Mesodermal cell (in vitro differentiated cells): ENCODE results near the gene BMP10.

Experiments used
- H3K27ac ChIP-seq: 2 replicates; pipeline ENCODE4 v1.7.0; 2013; ENCODE audit warnings: mild to moderate bottlenecking, low read depth, low read length, moderate library complexity; ENCODE audit not compliant: severe bottlenecking
- H3K36me3 ChIP-seq: 2 replicates; pipeline ENCODE4 v1.7.1; 2013; ENCODE audit warnings: mild to moderate bottlenecking, low read length, moderate library complexity; ENCODE audit not compliant: control insufficient read depth, insufficient read depth
- H3K4me1 ChIP-seq: one replicate; pipeline ENCODE4 v1.7.1; 2013; ENCODE audit warnings: mild to moderate bottlenecking, low read length; ENCODE audit not compliant: insufficient read depth, control insufficient read depth, poor library complexity, severe bottlenecking
- H3K4me3 ChIP-seq: 2 replicates; pipeline ENCODE4 v1.7.0; 2013; ENCODE audit warnings: low read length, control low read depth, mild to moderate bottlenecking; ENCODE audit not compliant: insufficient read depth, poor library complexity, severe bottlenecking; ENCODE audit errors: extremely low read depth
- H3K9me3 ChIP-seq: 2 replicates; pipeline ENCODE4 v1.7.1; 2013; ENCODE audit warnings: mild to moderate bottlenecking, low read length, moderate library complexity; ENCODE audit not compliant: control insufficient read depth
- WGBS, 2 experiments: methylation state at CpG; one replicate each; pipeline ENCODE4 v1.1.5; 2013; ENCODE audit warnings: missing lambda C conversion rate in 2 of 2; ENCODE audit not compliant: insufficient coverage in 2 of 2; 5-methylcytosine and 5-hydroxymethylcytosine counted together

The BMP10 gene

DNA sequence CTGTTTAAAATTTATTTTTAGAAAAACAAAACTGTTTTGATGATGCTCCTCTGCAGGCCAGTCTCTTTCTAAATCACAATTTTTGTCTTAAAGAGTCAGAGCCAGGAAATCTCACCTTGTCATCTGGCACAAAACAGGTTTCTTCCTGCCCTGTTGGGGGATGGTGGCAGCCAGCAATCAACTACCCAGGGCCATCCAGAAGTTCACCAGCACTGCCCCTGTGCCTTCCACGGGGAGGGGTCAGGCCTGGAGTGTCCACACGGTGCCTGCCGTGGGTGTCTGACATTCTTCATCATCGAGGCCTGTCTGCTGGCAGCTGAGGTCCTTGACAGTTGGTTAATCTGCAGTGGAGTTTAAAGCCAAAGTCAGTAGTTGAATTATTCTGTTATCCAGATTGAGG, 40.0 kb upstream of the BMP10 start:
- WGBS, 2 experiments: 69 to 78% methylated on average over 4 of the region's 4 CpGs
- Histone ChIP-seq H3K9me3 (no peaks in the 10 kb centered on the region), H3K36me3 (no peaks in the 10 kb centered on the region), H3K4me3 (no peak overlapping the region), H3K27ac (no peak overlapping the region), H3K4me1 (peaks cover 10% of the 10 kb centered on the region)

DNA sequence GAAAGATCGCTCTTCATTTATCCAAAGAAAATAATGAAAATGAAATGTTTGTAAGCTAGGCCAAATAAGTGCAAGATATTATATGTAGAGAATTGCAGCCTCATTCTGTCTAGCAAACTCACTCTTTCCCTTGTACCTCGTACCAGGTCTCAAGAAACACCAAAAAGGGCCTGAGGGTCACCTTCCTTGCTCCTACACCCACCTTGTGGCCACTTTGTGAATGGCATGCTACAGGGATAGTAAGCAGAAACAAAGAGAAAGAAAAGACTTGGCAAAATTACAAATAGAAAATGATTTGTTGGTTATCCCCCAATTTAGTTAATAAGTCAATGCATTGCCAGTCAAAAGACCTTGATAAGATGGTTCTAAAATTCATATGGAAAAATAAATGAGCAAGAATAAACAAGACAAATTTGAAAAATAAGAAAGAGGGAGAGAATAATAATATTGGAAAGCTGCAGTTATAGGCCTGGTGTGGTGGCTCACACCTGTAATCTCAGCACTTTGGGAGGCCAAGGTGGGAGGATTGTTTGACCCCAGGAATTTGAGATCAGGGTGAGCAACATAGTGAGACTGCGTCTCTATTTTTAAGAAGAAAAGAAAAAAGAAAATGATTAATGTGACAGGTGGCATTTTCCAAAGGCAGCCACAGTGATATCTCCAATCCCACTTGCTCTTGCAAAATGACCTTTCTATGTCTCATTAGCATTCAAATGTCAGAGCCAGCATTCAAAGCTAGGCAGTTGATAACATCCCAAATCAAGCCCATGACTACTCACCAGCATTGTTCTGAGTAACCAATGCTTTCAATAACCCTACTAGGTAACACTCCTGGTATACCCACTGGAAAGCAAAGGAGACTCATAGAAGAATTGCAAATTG, 38.8 kb upstream of the BMP10 start:
- no peaks in the 10 kb centered on the region for H3K9me3 ChIP-seq
- H3K4me1 ChIP-seq: peaks cover 10% of the 10 kb centered on the region
- no peak overlapping the region for H3K27ac ChIP-seq
- 88% methylated on average over 1 of the region's 3 CpGs; no CpG with 5 or more reads in 1 of the 2 experiments for WGBS, 2 experiments
- H3K4me3 ChIP-seq: no peak overlapping the region
- no peaks in the 10 kb centered on the region for H3K36me3 ChIP-seq

DNA sequence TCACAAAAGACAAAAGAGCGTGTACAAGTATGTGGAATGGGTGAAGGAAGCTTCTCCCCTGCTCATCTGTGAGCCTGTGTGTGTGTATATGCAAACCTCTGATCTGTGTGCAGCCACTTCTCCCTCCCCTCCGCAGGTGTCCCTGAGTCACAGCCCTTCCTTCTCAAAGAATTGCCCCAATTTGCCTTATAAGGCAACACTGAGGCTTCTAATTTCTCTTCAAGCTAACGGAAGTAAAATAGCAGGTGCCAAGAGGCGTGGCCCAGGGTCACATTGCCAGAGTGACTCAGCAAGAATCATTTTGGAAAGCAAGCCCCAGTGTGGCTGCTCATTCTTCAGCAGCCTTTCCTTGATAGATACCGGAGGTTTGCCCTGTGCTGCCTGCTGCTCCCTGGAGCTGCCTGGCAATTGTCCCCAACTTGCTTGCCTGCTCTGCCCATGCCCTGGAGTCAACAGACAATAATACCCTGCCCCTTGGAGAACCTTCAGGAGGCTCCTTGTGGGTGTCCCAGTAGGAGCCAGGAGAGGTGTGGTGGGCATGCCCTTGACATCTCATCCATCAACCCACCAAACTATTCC, 37.3 kb upstream of the BMP10 start:
- no peaks in the 10 kb centered on the region for H3K9me3 ChIP-seq

DNA sequence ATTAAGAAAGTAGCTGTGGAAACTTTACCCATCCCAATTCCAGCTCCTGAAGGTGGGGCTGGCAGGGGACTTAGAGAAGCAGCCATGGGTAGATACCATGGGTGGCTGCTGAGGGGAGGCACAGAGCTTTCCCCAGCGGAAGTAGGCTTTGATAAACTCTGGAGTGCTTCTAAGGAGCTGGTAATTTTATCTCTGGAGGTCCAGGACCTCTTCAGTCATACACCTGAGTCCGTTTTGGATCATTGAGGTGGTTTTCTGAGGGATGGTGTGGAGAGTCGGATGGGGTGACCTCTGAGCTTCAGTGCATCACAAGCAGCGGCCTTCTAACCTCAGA, 36.7 kb upstream of the BMP10 start:
- 89 to 96% methylated on average over 3 of the region's 4 CpGs for WGBS, 2 experiments
- no peaks in the 10 kb centered on the region for H3K9me3 ChIP-seq
- no peaks in the 10 kb centered on the region for H3K36me3 ChIP-seq
- H3K4me1 ChIP-seq: peaks cover 10% of the 10 kb centered on the region
- H3K4me3 ChIP-seq: no peak overlapping the region
- H3K27ac ChIP-seq: no peak overlapping the region

More for the DNA sequence above, 37.3 kb upstream of the BMP10 start:
- 71 to 83% methylated on average over 4 of the region's 5 CpGs for WGBS, 2 experiments
- Histone ChIP-seq H3K4me1 (peaks cover 10% of the 10 kb centered on the region), H3K36me3 (no peaks in the 10 kb centered on the region), H3K4me3 (no peak overlapping the region), H3K27ac (no peak overlapping the region)

DNA sequence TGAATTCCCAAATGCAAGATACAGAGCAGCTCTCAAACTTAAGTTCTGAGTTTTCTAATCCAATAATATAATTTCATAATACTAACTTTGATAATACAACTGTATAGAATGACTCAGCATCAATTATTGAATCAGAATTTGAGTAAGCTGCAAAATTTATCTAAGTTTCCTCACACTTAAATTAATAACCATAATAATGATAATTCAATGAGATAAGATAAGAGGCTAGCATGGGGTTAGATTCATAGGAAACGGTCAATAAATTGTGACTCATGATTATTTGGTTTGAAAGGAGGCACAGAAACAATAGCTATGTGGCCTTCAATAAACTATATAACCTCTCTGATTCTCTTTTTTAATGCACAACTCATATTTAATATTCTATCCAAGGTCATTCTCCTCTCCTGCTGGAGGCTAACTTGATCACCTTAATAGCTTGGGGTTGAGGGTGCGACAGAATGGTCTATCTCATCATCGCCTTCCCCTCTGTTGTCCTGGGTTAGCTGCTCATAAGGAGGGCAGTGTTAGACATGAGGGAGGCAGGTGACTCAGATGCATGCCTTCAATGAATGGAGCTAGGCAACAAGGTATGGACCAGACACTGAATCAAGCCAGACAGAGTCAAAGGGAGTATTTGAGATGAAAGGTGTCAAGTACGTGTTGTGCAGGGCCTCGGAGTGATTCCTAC, 36.2 kb upstream of the BMP10 start:
- Histone ChIP-seq H3K36me3 (no peaks in the 10 kb centered on the region), H3K9me3 (no peaks in the 10 kb centered on the region), H3K4me3 (no peak overlapping the region), H3K27ac (no peak overlapping the region), H3K4me1 (peaks cover 10% of the 10 kb centered on the region)
- WGBS, 2 experiments: 100% methylated on average over 3 of the region's 5 CpGs; no CpG with 5 or more reads in 1 of the 2 experiments

DNA sequence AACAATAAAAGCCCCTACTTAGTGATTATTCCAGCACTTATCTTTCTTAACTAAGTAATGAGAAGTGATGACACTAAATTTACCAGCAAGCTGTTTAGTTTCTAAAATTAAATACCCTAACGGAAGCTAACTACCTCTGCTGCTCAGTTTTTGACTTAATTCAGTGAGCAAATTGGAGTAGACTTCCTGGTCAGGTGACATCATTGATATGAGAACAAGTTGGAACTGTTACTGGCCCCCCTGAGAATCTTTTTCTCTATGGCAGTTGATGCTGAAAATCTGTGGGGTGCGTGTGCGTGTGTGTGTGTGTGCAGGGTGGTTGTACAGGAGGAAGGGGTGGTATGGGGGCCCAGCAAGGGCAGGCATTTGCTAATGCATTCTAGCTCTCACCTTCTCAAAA, 35.5 kb upstream of the BMP10 start:
- Histone ChIP-seq H3K9me3 (no peaks in the 10 kb centered on the region), H3K4me1 (peaks cover 10% of the 10 kb centered on the region), H3K4me3 (no peak overlapping the region), H3K27ac (no peak overlapping the region), H3K36me3 (no peaks in the 10 kb centered on the region)
- 100% methylated on average over 1 of the region's 3 CpGs; no CpG with 5 or more reads in 1 of the 2 experiments for WGBS, 2 experiments

DNA sequence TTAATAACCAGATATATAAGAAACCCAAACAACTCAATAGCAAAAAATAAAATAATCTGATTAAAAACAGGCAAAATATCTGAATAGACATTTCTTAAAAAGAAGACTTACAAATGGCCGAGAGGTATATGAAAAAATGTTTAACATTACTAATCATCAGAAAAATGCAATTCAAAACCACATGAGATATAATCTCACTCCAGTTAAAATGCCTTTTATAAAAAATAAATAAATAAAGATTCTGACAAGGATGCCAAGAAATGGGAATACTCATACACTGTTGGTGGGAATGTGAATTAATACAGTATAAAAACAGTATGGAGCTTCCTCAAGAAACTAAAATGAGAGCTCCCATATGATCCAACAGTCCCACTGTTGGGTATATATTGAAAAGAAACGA, 33.9 kb upstream of the BMP10 start:
- WGBS, 2 experiments: no CpG with 5 or more reads among the region's 2 CpGs
- H3K9me3 ChIP-seq: no peaks in the 10 kb centered on the region
- no peak overlapping the region for H3K27ac ChIP-seq

DNA sequence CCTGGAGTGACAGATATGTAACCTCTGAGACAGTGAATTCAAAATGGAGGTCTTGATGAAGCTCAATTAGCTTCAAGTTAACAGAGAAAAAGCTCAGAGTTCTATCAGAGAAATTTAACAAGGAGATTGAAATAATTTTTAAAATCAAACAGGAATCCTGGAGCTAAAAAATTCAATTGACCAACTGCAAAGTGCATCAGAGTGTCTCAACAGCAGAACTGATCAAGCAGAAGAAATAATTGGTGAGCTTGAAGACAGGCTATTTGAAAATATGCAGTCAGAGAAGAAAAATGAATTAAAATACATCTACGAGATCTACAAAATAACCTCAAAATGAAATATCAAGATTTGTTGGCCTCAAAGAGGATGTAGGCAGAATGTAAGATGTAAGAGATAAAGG, 30.4 kb upstream of the BMP10 start:
- H3K27ac ChIP-seq: no peak overlapping the region
- H3K9me3 ChIP-seq: no peaks in the 10 kb centered on the region
- H3K4me1 ChIP-seq: no peaks in the 10 kb centered on the region
- H3K36me3 ChIP-seq: no peaks in the 10 kb centered on the region
- no peak overlapping the region for H3K4me3 ChIP-seq
- WGBS, 2 experiments: no CpG with 5 or more reads among the region's 1 CpG

More for the DNA sequence above, 33.9 kb upstream of the BMP10 start:
- no peak overlapping the region for H3K4me3 ChIP-seq
- no peaks in the 10 kb centered on the region for H3K36me3 ChIP-seq
- peaks cover 10% of the 10 kb centered on the region for H3K4me1 ChIP-seq

DNA sequence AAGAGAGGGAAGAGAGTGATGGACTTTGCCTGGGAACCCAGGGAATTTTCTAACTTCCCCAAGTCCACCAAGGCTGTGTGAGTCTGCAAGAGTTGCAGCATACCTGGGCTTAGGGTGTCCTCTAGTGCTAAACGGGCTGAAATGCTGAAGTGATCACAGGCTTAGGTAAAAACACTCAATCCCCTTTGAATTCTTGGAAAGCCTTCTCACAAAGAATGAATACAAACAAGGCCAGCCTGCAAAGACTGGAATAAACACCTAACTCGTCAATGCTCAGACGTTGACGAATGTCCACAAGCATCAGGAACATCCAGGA, 30.0 kb upstream of the BMP10 start:
- no peaks in the 10 kb centered on the region for H3K36me3 ChIP-seq
- H3K9me3 ChIP-seq: no peaks in the 10 kb centered on the region
- H3K27ac ChIP-seq: no peak overlapping the region
- WGBS, 2 experiments: 75 to 84% methylated on average over 1 to 4 of the region's 4 CpGs
- no peak overlapping the region for H3K4me3 ChIP-seq
- no peaks in the 10 kb centered on the region for H3K4me1 ChIP-seq

DNA sequence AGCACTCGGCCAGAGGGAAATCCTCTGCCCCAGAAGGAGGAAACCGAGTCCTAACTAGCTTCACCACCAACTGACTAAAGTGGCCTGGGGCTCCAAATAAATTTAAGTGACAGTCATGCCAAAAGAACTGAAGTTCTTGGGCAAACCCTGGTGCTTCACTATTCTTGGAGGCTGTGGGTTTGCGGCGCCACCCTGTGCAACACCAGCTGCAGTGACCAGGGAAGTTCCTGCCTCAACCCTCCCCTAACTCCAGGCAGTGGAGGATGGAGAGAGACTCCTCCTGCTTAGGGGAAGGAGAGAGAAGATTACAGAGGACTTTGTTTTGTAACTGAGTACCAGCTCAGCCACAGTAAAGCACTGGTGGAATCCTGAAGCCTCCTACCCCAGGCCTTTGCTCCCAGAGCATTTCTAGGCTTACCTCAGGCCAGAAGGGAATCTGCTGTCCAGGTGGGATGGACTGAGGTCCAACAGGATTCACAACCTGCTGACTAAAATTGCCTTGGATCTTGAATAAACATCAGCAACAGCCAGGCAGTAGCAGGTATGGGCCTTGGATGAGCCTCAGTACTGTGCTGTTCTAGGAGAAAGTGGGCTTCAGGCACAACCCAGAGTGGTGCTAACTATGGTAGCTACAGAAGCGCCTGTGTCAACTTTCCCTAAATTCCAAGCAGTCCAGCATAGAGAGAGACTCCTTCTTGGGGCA, 29.4 kb upstream of the BMP10 start:
- Histone ChIP-seq H3K4me3 (no peak overlapping the region), H3K27ac (no peak overlapping the region), H3K36me3 (no peaks in the 10 kb centered on the region), H3K4me1 (no peaks in the 10 kb centered on the region), H3K9me3 (no peaks in the 10 kb centered on the region)
- 87 to 94% methylated on average over 2 to 4 of the region's 5 CpGs for WGBS, 2 experiments
